GM12873 (cell line): ENCODE measurements around the gene SLC26A3.

Experiments
- CTCF ChIP-seq: IDR thresholded peaks from 2 replicates; pipeline ENCODE4 v1.5.1; 2012; ENCODE audit warnings: low read depth, mild to moderate bottlenecking, moderate library complexity, low read length, control low read depth; ENCODE audit not compliant: insufficient read depth; ENCODE audit errors: missing control alignments

Gene SLC26A3

GRCh38 chr7:107813524-107813923 is 10.5 kb upstream of the SLC26A3 start:
- TF ChIP-seq CTCF: no peak

- TF ChIP-seq CTCF: no peak
These were observed 8.9 kb upstream of the SLC26A3 start for GRCh38 chr7:107811934-107812333.

GRCh38 chr7:107810626-107811025 is 7.6 kb upstream of the SLC26A3 start:
- no peak for TF ChIP-seq CTCF

- no peak for TF ChIP-seq CTCF
These were observed 6.2 kb upstream of the SLC26A3 start for GRCh38 chr7:107809179-107809578.

GRCh38 chr7:107799647-107800264 is 3.3 kb downstream of the SLC26A3 start:
- no peak for TF ChIP-seq CTCF

GRCh38 chr7:107792364-107792763 is 10.7 kb downstream of the SLC26A3 start:
- no peak for TF ChIP-seq CTCF

GRCh38 chr7:107789647-107790046 is 13.4 kb downstream of the SLC26A3 start:
- no peak for TF ChIP-seq CTCF
